GM21786 (cell line): Measurements from ENCODE around the gene NOTCH3.

ENCODE experiments used
- ATAC-seq: cut with Tn5 transposase; IDR thresholded peaks from one replicate; pipeline ENCODE4 v1.9.1; 2021; ENCODE audit not compliant: unreplicated experiment

NOTCH3 gene

GRCh38 chr19:15169541-15170285, 31.1 kb downstream of the NOTCH3 start:
- ATAC-seq: no peak

GRCh38 chr19:15166700-15167099, 34.1 kb downstream of the NOTCH3 start:
- no peak for ATAC-seq

DNA sequence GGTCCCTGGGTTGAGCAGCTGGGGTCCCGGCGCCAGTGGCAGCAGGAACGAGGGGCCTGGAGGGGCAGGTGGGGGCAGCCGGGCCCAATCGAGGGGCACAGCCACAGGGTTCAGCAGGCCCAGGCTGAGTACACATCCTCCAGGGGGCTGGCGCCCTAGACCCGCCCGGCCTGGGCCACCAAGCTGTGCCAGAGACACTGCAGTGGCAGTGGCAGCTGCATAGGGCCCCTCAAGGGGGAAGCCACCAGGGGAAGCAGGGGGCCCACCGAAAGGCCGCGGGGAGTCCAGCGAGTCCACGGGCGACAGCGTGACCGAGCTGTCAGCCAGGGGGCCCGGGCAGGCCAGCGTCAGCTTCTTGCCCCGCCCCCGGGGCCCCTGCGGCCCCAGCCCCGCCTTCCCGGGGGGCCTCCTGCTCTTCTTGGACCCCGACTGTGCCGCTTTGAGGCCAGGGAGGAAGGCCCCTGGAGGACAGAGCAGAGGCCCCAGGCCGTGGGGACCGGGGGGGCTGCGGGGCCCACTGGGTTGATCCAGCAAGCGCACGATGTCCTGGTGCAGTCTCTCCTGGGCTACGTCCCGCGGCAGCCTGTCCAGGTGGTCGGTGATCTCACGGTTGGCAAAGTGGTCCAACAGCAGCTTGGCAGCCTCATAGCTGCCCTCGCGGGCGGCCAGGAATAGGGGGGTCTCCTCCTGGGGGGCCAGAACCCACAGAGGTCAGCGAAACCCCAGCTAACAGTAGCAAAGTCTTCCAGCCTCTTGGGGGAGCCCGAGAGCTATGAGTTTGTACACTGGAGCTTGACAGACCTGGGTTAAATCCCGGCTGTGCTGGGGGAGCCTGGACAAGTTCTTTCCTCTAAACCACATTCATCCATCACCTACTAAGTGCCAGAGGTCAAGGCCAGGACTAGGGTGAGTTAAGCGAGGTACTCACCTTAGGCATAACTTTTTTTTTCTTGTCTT, 39.5 kb downstream of the NOTCH3 start:
- no peak for ATAC-seq

GRCh38 chr19:15159251-15159650, 41.5 kb downstream of the NOTCH3 start:
- ATAC-seq: no peak

DNA sequence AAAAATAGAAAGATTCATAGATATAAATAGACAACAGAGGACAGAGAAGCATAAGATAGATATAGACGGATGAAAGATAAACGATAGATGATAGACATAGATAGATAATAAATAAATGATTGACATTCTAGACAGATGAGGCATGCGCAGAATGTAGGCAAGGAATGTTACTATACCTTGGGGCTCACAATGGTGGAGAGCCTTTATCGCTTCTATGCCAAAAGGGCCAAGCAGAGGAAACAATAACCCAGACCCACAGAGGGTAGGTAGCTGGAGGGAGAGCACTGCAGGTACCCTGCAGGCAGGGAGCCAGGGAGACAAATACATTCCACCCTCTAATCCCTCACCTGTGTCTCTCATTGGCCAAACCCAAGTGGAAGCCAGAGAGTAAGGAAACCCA, 44.4 kb downstream of the NOTCH3 start:
- ATAC-seq: no peak

DNA sequence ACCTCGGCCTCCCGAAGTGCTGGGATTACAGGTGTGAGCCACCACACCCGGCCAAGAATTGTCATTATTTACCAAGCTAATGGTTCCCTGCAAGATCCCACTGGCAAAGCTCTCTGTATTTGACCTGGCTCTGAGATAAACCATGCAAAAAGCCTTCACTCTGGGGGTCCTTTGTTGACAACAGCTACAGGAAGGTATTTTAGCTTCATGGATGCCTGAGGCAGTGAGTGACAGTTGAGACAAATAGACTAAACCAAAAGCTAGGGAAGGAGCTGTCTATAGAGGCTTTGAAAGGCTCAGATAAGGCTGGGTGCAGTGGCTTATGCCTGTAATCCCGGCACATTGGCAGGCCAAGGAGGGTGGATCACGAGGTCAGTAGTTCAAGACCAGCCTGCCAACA, 45.5 kb downstream of the NOTCH3 start:
- no peak for ATAC-seq

- ATAC-seq: no peak
Measured at GRCh38 chr19:15154002-15154612, 46.7 kb downstream of the NOTCH3 start.

GRCh38 chr19:15149737-15150136, 51.1 kb downstream of the NOTCH3 start:
- ATAC-seq: no peak

DNA sequence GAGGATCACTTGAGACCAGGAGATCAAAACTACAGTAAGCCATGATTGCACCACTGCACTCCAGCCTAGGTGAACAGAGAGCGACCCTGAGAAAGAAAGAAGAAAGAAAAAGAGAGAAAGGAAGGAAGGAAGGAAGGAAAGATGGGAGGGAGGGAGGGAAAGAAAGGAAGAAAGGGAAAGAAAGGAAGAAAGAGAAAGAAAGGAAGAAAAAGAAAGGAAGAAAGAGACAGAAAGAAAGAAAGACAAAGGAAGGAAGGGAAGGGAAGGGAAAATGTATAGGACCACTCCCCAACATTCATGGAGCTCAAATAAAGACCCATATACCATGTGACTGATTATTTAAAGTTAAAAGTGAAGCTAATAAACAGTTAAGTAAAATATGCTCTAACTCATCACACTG, 53.7 kb downstream of the NOTCH3 start:
- ATAC-seq: no peak

DNA sequence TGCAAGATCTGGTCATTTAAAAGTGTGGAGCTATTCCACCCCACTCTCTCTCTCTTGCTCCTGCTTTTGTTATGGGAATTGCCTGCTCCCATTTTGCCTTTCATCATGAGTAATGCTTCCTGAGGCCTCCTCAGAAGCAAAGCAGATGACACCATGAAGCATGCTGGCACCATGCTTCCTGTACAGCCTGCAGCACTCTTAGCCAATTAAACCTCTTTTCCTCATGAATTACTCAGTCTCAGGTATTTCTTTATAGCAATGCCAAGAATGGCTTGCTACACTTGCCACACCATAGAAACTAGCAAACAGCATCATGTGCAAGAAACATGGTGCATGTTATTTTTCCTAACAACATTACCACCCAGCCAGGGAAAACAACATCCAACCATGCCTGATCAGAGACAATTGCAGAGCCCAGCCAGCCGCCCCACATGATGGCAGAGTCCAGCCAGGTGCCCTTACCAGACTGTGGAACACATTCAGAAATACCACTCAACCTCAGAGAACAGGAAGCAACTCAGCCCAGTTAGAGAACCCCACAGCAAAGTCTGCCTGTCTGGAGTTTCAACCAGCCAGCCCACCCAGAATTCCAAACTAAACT, 56.6 kb downstream of the NOTCH3 start:
- ATAC-seq: no peak

DNA sequence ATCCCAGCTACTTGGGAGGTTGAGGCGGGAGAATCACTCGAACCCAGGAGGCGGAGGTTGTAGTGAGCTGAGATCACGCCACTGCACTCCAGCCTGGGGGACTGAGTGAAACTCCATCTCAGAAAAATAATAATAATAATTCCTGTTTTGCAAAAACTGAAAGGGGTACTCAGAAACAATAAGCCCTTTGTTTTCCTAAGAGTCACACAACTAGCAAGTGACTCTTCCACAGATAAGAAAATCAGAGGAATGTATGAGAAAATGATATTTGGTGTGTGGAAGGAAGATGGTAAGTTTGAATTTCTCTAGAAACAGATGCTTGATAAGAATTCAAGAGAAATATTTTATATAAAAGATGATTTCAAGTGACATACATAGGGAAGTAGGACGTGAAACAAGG, 58.5 kb downstream of the NOTCH3 start:
- no peak for ATAC-seq

DNA sequence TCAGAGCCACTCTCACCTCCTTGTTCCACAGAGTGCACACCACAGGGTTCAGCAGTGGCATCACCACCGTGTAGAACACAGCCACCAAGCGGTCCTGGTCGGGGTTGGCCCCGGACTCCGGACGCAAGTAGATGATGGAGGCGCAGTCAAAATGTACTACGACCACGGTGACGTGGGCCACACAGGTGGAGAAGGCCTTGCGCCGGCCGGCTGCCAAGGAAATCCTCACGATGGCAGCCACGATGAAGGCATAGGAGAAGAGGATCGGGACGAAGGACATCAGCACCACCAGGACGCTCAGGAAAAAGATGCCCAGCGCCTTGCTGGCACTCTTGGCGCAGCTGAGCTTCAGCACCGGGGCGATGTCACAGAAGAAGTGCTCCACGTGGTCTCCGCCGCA, 59.7 kb downstream of the NOTCH3 start:
- ATAC-seq: no peak

GRCh38 chr19:15138427-15138826, 62.4 kb downstream of the NOTCH3 start:
- ATAC-seq: no peak

DNA sequence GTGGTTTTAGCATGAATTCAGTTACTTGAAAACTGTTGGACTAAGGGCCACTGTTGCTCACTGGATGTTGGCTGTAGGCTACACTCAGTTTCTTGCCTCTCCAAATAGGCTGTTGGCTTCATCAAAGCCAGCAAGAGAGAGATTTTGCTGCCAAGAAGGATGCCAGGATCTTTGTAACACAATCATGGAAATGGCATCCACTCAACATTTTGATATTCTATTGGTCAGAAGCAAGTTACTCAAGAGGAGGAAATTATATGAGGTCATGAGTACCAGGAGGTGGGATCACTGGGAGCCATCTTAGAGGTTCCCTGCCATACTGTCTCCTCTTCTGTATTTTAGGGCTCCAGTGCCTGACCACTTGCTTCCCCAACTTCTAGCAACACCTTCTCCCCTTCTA, 63.0 kb downstream of the NOTCH3 start:
- no peak for ATAC-seq

DNA sequence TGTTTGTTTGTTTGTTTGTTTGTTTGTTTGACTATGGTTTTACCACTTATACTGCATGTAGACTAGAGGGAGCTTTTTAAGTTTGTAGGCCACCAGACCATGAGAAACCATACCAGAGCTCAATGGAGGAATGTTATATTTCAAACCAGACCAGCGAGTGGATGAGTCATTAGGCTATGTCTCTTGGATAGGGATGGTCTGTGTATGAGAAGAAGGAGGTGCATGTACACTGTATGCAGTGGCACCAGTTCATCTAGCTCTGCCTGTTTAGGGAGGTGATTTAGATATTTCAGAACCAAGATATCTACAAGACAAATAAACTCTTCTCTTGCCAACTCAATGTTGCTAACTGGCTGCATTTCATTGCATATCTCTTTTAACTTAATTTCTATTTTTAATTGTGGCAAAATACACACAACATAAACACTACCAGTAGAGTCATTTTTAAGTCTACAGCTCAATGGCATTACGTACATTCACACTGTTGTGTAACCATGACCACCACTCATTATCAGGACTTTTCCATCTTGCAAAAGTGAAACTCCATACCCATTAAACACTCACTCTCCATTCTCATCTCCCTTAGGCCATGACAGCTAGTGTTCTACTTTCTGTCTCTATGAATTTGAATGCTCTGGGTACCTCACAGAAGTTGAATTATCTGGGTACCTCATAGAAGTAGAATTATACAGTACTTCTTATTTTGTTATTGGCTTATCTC, 64.4 kb downstream of the NOTCH3 start:
- ATAC-seq: no peak

- no peak for ATAC-seq
Measured at GRCh38 chr19:15129856-15130585, 70.8 kb downstream of the NOTCH3 start.

- ATAC-seq: no peak
Measured at GRCh38 chr19:15128162-15128770, 72.5 kb downstream of the NOTCH3 start.

DNA sequence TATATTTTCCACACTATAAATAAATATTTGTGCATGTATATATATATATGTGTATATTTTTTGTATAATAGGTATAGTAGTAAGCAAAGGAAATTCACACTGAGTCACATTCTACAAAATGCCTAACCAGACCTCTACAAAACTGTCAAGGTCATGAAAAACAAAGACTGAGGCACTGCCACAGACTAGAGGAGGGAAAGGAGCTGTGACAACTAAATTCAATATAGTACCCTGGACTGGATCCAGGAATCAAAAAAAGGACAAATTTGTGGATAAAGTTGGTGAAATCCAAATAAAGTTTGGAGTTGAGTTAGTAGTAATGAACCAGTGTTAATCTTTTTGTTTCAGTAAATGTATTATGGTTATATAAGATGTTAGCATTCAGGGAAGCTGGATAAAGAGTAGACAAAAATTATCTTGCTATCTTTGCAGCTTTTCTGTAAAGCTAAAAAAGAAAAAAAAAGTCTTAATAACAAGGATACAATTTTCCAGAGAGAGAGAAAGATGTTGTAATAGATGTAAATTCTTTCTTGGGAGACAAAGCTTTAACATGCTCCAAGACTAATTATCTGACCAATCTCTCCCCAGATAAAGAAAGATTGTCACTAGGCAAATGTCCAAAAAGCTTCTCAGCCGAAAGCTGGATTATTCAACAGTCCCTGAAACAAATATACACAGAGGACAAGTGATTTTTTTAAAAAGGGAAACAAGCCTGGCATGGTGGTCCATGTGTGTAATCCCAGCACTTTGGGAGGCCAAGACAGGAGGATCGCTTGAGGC, 74.5 kb downstream of the NOTCH3 start:
- ATAC-seq: no peak
